ENCODE results near the gene IL1RAPL1.

The IL1RAPL1 gene

DNA sequence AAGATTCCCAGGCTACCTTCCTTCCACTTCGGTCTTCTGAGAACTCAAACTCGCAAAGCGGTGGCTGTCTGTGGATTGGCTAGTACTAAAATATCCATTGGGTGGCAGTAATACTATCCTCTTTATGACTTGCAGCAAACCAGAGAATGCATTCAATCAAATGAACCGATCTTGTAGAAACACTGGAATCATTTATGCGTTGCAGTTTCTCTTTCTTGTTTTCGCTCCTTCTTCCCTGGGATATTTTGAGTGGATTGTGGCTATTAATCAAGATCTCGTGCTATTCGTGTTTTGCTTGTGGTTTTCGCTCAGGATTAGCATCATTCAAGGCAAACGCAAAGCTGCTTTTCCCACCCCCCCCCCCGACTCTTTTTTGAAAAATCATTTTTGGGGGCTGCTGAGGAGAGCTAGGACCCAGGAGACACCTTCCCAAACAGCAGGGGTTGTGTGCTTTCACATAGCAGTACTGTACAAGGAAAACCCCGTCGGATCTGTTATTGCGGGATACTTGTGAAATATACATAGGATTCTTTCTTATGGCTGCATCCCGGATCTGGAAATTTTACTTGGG, at the start of gene IL1RAPL1:
IL1RAPL1 (plus strand) TSS at position 466 of the 571 bp plus-strand sequence.
- DNase-seq (ENCODE audit: low spot score): peak; percentile 90

DNA sequence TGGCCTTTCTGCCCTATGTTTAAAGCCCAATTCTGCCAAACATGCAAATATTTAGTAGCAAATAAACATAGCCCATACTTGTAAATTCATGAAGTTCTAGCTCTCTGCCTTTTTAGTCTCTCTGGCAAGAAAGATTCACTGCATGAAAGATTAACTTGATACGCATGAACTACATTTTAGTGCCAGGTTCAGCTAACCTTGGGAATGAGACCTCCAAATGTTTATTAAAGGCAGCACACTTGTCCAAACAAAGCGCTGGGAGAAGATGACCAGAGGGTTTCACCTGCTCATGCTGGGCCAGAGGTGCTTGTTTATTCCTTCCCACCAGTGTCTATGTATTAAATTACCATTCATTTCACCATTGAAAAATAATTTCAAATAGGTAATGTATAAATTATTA, 44.5 kb upstream of the IL1RAPL1 start:
- DNase-seq (ENCODE audit: low spot score): no peak

- DNase-seq (ENCODE audit: low spot score): no peak
Observed at GRCh38 chrX:28549838-28550237, 37.4 kb upstream of the IL1RAPL1 start.

GRCh38 chrX:28550331-28550872, 36.8 kb upstream of the IL1RAPL1 start:
- no peak for DNase-seq (ENCODE audit: low spot score)

- no peak for DNase-seq (ENCODE audit: low spot score)
Observed at GRCh38 chrX:28552322-28552721, 34.9 kb upstream of the IL1RAPL1 start.

- DNase-seq (ENCODE audit: low spot score): no peak
Observed at GRCh38 chrX:28552882-28553829, 34.1 kb upstream of the IL1RAPL1 start.

- peak; percentile 55 for DNase-seq (ENCODE audit: low spot score)
Observed at GRCh38 chrX:28576117-28576516, 11.1 kb upstream of the IL1RAPL1 start.

- no peak for DNase-seq (ENCODE audit: low spot score)
Observed at GRCh38 chrX:28581522-28581921, 5.7 kb upstream of the IL1RAPL1 start.

- no peak for DNase-seq (ENCODE audit: low spot score)
Observed at GRCh38 chrX:28582511-28582910, 4.7 kb upstream of the IL1RAPL1 start.

DNA sequence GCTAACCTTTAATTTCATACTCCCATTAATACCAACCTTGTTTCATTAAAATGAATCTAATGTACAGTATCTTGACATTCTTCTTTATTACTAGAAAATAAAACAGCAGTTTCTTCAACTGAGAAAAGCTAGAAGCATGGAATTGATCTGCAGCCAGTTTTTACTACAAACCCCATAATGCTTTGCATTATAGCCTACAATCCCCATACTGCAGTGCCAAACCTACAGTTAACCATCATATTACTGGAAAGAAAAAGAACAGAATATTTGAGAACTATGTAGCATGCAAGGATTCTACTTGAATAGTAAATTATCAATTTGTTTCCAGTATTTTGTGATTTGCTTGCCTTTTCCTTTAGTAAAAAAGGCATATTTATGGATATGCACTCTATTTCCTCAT, 3.2 kb upstream of the IL1RAPL1 start:
- DNase-seq (ENCODE audit: low spot score): no peak

- no peak for DNase-seq (ENCODE audit: low spot score)
Observed at GRCh38 chrX:28585767-28586166, 1.5 kb upstream of the IL1RAPL1 start.

DNA sequence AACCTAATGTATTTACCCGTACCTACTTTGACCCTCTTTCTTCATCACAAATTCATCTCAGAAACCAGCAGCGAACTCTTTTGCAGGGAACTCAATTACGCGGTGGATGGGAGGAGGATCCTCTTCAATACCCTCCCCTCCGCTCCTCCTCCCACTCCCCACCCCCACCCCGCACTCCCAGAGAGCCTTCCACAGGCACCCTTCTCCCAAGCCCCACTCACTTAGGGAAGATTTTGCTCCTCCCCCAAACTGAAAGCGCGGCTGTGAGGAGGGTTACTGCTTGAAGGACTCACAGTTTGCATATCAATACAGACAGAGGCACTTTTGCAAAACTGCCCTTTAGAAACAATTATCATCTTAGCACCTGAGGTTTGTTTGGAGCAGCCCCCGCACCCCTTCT, 960 bp upstream of the IL1RAPL1 start:
- peak; percentile 31 for DNase-seq (ENCODE audit: low spot score)

DNA sequence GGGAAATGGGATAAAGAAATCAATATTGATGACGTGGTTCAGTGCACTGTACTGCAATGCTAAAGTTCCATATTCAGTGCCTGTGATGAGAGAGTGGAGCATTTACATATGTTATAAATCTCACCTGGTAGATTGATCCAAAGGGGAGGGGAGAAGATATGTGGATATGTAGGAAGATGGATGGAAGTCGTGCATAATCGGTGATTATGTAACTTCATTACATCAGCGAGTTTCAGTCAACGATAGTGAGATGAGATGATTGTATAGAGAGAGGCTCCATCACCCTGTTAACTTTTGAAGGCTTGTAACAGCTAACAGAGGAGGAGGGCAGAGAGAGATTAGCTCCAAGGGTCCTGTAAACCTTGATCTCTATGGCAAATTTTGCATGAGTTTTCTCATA, 1.8 kb downstream of the IL1RAPL1 start:
- peak; percentile 53 for DNase-seq (ENCODE audit: low spot score)

DNA sequence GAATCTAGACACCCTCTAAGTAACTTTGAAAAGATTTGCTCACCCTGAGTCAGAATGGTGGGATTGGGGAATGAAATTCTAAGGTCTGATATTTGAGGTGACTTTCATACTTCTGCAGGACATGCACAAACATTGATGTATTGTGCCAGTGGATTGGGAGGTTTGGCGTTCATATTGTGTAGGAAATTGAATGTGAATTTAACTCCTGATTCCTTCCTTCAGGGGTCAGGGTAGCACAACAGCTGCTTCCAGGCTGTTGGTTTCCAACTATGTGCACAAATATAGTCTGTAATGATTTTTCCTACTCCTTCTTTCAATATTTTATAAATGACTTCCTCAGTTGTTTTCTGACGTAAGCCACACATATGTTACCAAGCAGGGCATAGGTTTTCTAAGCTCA, 3.1 kb downstream of the IL1RAPL1 start:
- peak; percentile 62 for DNase-seq (ENCODE audit: low spot score)

DNA sequence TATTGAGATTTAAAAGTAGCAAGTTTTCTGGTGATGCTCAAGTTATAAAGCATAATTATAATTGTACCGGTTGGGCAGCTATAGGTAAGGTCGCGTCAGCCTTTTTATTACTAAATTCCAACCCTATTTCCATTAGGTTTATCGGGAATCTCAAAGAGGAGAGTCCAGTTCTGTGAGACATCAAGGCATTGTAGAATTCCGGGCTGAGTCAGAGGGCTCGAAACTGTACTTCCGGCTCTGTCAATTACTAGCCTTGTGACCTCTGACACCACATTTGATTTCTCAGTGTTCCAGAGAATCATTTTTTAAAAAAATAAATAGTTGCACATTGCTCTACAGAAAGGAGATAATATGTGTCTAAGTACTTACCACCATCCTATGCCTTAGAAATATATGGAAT, 4.3 kb downstream of the IL1RAPL1 start:
- DNase-seq (ENCODE audit: low spot score): peak; percentile 47

DNA sequence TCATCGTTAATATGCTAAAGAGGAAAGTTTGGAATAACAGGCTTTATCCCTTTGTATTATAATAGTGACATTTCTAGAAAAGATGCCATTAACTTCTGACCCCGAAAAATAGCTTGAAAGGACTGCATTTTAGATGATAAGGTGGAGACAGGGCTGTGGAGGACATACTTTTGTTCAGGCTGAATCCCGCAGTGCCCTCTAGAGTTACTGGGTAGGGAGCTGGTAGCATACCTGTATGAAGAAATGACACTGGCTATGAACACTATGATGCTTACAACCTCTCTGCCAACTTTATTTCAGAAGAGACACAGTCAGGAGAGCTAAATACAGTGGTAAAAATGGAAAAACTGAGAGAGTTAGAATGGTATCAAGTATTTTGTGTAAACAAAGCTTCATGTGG, 8.1 kb downstream of the IL1RAPL1 start:
- DNase-seq (ENCODE audit: low spot score): no peak

GRCh38 chrX:28599957-28600356, 12.7 kb downstream of the IL1RAPL1 start:
- no peak for DNase-seq (ENCODE audit: low spot score)

DNA sequence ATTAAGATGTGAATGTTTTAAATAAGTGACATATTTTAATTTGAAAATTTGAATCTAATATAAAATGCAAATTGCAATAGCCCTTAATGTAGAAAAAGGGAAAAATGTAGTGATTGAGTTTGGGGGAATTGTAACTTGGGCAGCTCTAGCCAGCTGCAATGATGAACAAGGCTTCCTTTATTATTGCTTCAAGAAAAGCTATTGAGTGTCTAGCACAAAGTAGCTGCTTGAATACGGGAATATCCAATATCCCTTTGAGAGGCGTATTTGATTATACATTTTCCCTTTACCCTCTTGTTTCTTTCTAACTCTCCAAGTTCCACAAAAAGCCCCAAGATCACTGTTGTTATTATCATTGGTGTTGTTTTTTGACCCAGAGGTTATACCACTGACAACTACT, 21.8 kb downstream of the IL1RAPL1 start:
- peak; percentile 81 for DNase-seq (ENCODE audit: low spot score)

DNA sequence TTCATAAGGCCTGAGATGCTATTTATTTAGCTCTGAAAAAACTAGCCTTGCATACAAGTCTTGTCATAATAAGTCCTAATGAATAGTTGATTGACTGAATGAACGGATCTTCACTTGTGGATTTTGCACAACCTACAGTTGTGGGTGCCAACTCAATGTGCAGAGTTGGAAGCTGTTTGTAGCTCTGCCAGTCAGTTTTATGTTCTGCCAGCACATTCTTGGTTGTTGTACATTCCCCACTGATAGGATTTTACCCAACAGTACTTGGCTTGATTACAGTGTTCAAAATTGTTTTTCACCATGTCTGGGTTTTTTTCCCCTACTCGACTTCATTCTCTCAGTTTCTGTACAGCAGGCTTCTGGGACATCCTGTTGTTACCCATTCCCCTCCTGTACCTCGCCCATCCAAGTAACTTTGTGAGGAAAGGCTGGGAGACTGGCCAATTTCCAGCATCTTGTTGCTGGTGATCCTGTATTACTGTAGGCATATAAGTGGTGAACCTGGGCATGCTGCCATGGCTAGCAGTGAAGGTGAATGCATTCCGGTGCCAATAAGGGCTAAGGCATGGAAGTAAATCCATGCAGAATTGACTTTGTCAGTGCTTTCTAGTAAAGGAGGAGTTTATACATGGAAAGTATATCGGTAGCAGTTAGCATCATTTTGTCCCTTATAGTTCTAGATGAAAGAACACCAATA, 22.8 kb downstream of the IL1RAPL1 start:
- DNase-seq (ENCODE audit: low spot score): no peak

- DNase-seq (ENCODE audit: low spot score): no peak
Observed at GRCh38 chrX:28610746-28611145, 23.5 kb downstream of the IL1RAPL1 start.

DNA sequence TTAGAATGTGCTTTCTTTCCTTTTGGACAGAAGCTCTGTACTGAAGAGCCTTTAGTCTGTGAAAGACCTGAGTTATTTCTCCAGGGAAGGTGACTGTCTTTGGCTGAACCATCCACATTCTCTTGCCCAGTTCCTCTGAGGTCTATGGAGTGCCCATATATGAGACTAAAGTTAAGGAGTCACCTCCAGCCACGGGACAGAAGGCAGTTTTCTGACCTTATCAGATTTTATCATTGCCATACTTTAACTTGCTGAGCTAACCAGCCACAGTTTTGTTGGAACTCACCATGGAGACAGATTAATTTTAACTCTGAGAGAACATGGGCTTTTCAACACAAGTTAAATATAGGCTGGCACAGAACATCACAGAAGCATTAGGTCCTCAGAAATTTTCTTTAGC, 26.3 kb downstream of the IL1RAPL1 start:
- no peak for DNase-seq (ENCODE audit: low spot score)

DNA sequence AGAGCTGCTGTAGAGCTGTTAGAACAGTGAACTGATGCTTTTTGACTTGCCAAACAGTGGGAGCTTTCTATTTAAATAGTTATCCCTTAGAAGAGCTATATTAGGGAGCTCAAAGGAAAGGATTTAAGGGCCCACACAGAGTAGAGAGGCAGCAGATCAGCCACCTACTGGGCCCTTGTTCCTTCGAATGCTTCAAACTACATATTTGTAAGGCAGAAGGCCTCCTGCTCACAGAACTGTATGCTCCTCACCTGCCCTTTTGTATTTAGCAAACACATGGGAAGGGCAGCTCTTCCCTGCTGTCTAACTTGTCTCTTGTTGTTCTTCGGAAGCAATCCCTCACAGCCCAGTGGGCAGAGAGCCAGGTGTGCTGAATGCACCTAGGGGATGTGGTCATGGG, 38.0 kb downstream of the IL1RAPL1 start:
- DNase-seq (ENCODE audit: low spot score): no peak

- DNase-seq (ENCODE audit: low spot score): no peak
Observed at GRCh38 chrX:28626515-28626914, 39.3 kb downstream of the IL1RAPL1 start.

Measured in pons (tissue), 1 donor.